GM19351 (cell line): ENCODE results near the gene ZFAND6.
"Not testable (repeated sequence)": the region's sequence is repeated elsewhere in the genome, so short reads cannot be mapped to it uniquely, and the experiment has no call there.

ENCODE experiments used
- ATAC-seq: cut with Tn5 transposase; IDR thresholded peaks from one replicate; pipeline ENCODE4 v1.9.1; 2021; ENCODE audit warnings: mild to moderate bottlenecking, moderate library complexity; ENCODE audit not compliant: unreplicated experiment

ZFAND6 gene

DNA sequence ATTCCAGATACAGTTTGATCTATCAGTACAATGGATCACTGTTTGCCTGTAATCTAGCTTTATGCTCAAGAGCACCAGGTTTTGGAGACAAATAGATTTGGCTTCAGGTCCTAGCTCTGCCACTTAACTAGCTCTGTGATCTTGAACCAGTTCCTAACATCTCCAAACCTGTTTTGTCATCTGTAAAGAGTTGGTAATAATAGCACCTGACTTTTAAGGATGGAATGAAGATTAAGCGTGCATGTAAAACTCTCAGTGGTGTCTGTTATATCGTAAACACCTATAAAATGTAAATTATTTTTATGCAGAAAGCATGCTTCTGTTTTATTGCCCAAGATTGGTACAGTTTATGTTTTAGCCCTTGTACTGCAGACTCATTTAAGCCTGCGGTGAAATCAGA lies 36.5 kb downstream of the ZFAND6 start:
- no peak for ATAC-seq

DNA sequence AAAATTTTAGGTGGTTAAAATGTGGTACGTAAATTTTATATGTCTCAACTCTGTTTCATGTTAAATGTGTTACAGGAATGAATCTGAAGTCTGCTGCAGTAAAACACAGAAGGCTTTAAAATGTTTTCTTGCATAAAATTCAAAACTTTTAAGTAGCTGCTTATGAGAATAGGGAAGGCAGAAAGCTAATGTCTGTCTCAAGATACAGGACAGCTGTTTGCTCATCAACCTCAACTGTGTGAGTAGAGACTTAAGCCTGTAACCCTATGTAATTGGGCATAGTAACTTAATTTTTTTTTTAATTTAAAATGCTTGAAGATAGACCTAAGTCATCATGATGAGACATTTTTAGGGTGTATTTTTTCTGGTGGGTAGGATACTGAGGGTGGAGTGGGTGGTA lies 38.9 kb downstream of the ZFAND6 start:
- no peak for ATAC-seq

- ATAC-seq = peak; percentile 48
These were observed 39.8 kb downstream of the ZFAND6 start for GRCh38 chr15:80099241-80099640.

- peak; percentile 76 for ATAC-seq
These were observed 40.2 kb downstream of the ZFAND6 start for GRCh38 chr15:80099662-80100061.

- ATAC-seq = no peak
These were observed 40.8 kb downstream of the ZFAND6 start for GRCh38 chr15:80100247-80100646.

- no peak for ATAC-seq
These were observed 45.7 kb downstream of the ZFAND6 start for GRCh38 chr15:80105193-80105592.

- no peak for ATAC-seq
These were observed 46.1 kb downstream of the ZFAND6 start for GRCh38 chr15:80105595-80105994.

DNA sequence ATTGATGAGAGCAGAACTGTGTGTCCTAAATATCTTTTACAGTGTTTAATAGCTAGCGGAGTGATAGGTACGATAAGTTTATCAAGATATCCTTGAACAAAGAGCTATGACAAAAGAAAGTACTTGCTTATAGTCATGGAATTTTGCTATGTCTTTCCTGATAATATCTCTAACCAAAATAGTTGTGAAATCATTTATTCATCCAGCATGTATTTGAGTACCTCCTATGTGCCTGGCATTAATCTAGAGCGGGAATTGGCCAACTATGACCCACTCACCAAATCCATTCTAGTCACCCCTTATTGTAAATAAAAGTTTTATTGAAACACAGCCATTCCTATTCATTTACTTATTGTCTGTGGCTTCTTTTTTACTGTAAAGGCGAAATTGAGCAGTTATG lies 46.6 kb downstream of the ZFAND6 start:
- ATAC-seq = no peak

GRCh38 chr15:80107204-80107603 lies 47.7 kb downstream of the ZFAND6 start:
- ATAC-seq = no peak

DNA sequence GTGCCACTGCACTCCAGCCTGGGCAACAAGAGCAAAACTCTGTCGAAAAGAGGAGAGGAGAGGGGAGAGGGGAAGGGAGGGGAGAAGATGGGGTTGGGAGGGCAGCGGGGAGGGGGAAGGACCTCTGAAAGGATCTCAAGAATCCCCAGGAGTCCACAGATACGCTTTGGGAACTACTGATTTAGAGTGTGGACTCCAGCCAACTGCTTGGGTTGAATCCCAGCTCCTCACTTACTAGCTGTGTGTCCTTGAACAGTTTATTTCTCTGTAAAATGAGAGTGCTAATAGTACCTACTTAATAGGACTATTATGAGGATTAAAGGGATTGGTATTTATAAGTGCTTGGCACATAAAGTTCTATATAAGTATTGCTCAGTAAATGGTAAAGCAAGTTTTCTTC lies 48.3 kb downstream of the ZFAND6 start:
- no peak for ATAC-seq

- no peak for ATAC-seq
These were observed 49.9 kb downstream of the ZFAND6 start for GRCh38 chr15:80109388-80109787.

- ATAC-seq = no peak
These were observed 51.4 kb downstream of the ZFAND6 start for GRCh38 chr15:80110920-80111319.

- ATAC-seq = no peak
These were observed 54.6 kb downstream of the ZFAND6 start for GRCh38 chr15:80114114-80114513.

GRCh38 chr15:80115021-80115420 lies 55.5 kb downstream of the ZFAND6 start:
- ATAC-seq = no peak

DNA sequence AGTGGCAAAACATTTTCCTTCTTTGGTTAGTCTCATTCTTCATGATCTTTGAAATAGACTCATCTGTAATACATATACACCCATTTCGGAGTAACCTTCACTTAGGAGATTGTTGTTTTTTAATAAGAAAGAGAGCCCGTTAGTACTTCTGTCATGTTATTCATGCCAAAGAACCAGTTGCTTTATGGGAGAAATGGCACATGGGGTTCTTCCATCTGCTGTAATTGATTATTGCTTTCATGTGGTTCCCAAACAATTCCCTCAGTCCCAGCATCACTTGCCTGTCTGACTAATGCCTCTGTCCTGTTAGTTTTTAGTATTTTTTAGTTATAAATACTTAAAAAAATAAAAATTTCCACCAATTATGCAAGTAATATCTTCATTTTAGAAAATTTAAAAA lies 59.5 kb downstream of the ZFAND6 start:
- no peak for ATAC-seq

DNA sequence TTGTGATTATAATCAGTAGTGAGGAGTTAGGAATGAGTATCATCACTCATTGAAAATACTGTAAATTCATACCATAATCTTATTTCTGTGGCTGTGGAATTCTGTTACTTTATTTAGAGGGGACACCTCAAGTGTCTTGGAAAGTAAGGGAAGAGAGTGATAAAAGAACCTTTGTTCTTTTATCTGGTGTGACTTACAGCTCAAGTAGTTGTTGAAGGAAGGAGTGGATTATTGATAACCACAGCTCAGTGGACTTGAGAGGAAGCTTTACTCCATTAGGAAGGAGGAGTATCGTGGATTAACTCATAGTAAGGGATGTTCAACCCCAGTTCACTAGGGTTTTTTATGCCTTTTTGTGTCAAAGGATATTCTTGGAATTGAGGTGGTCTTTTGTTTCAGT lies 61.2 kb downstream of the ZFAND6 start:
- ATAC-seq = no peak

GRCh38 chr15:80121546-80121945 lies 62.1 kb downstream of the ZFAND6 start:
- no peak for ATAC-seq

- no peak for ATAC-seq
These were observed 63.6 kb downstream of the ZFAND6 start for GRCh38 chr15:80123034-80123433.

- ATAC-seq = not testable (repeated sequence)
These were observed 67.8 kb downstream of the ZFAND6 start for GRCh38 chr15:80127253-80127652.

DNA sequence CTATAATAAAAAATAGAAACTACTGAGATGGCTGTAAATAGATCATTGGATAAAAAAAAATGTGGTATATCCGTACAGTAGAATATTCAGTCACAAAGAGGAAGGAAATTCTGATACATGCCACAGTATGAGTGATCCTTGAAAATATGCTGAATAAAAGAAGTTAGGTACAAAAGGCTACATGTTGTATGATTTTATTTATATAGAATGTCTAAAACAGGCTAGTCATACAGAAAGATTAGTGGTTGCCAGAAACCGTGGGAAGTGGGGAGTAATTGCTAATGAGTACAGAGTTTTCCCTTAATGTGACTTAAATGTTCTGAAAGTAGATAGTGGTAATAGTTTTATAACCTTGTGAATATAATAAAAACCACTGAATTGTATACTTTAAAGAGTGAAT lies 68.4 kb downstream of the ZFAND6 start:
- ATAC-seq = no peak

DNA sequence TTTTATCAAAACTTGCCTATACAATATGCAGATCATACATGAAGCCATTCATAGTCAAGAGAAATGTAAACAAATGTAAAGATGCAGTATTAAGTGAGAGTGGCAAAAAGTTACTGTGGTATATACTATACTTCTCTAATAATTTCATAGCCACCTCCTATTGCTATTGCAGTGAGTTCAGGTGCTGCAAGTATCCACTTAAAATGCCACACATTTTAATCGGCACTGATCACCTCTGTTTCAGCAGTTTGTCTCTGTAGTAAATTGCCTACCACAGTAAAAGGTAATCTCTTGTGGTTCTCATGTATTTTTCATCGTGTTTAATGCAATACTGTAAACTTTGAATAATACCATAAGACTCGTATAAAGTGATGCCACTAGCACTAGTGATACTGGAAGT lies 72.9 kb downstream of the ZFAND6 start:
- no peak for ATAC-seq

DNA sequence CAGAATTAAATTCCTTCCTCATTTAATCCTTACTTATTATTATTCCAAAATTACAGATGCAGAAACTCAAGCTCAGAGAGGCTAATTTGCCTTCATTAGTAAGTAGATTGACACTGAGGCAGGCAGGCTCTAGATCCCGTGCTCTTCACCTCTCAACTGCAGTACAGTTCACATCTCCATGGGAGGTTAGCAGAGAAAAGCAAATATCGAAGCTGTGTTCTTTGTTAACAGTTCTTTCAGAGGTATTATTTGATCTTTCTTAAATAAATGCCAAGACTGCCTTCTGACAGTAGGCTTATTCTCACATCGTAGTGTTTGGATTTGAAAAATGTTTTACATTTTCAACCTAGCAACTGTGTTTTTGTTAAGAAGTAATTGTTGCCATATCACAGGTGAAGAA lies 77.4 kb downstream of the ZFAND6 start:
- no peak for ATAC-seq

DNA sequence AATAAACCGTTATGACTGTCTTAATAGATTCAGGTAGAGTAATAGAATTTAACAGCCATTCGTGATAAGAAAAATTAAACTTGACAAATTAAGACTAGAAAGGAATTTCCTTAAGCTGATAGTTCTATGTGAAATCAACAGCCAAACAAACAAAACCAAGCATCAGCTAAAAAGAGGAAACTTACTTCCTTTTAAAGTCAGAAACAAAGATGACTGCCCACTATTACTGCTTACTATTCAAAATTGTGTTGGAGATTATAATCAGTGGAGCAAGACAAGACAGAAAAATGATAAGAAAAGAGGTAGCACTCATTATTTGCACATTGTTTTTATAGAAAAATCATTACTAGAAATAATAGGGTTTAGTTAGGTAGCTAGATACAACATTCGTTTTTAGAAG lies 79.5 kb downstream of the ZFAND6 start:
- ATAC-seq = no peak

DNA sequence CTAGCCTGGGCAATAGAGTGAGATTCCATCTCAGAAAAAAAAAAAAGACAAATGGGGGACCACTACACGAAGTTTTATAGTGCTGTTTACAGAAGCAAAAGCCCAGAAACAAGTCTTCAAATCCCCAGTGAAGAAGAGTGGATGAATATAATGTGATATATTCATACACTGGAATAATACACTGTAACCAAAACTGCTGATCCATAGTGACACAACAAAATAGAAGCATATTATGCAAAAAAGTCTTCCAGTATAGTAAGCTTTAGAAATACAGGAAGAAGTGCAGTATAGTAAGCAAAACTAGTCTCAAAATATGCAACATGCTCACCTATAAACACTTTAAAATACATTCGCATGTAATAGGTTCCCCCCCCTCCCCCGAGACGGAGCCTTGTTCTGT lies 81.4 kb downstream of the ZFAND6 start:
- no peak for ATAC-seq
